Measurements from ENCODE around the gene GTPBP10. TPM values are rescaled to one million over a fixed set of nuclear protein-coding genes. Genes with fewer than 3 reads are reported as not detected.
"Not testable (repeated sequence)": the region's sequence is repeated elsewhere in the genome, so short reads cannot be mapped to it uniquely, and the experiment has no call there.

Gene GTPBP10
- polyA plus RNA-seq, 1 donor, result 22.7 TPM

DNA sequence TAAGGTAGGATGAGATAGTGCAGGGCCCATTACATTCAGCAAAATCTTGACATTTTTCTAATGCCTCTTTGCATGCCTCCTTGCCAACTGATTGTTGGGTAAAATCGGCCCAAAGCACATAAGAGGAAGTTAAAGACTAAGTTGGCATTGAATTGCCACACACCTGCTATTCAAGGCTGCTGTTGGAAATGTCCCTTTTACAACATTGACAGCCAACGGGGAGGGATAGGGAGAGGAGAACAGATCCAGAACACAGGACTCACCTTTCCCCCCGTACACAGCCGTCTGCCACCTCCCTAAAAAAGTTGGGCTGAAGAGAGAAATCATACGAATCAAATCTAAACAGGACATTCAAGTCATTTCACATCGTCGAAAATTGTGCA lies 26.1 kb upstream of the GTPBP10 start:
- WGBS (ENCODE audit: insufficient coverage, low lambda C conversion rate), result no CpG with 5 or more reads among the region's 7 CpGs
- no peak overlapping the region for H3K4me3 ChIP-seq (ENCODE audit: low read length)

GRCh38 chr7:90320801-90321494 lies 25.6 kb upstream of the GTPBP10 start, which contains the start of gene FAM237B:
TSS of gene FAM237B (minus strand) at chr7:90321304. CDS start at chr7:90319748, 1,556 bp downstream.
- no CpG with 5 or more reads among the region's 62 CpGs for WGBS (ENCODE audit: insufficient coverage, low lambda C conversion rate)
- Histone ChIP-seq H3K27me3 (ENCODE audit: control insufficient read depth, insufficient read depth, low read length) (peaks cover 34% of the 10 kb centered on the region), H3K27ac (ENCODE audit: low read length) (no peak within 1 kb of the TSS), H3K36me3 (ENCODE audit: control insufficient read depth, insufficient read depth, low read length) (no peaks in the 10 kb centered on the region), H3K4me3 (ENCODE audit: low read length) (peak within 1 kb of the TSS; percentile 21), H3K9me3 (ENCODE audit: control insufficient read depth, low read depth, low read length) (peaks cover 7% of the 10 kb centered on the region), H3K4me1 (ENCODE audit: control insufficient read depth, insufficient read depth, low read length) (no peaks in the 10 kb centered on the region)
- peak in 1 of 2 donors; percentile 40 for DNase-seq

More for the DNA sequence above, 26.1 kb upstream of the GTPBP10 start:
- peaks cover 34% of the 10 kb centered on the region for H3K27me3 ChIP-seq (ENCODE audit: control insufficient read depth, insufficient read depth, low read length)
- no peaks in the 10 kb centered on the region for H3K4me1 ChIP-seq (ENCODE audit: control insufficient read depth, insufficient read depth, low read length)
- DNase-seq, result no peak
- peaks cover 7% of the 10 kb centered on the region for H3K9me3 ChIP-seq (ENCODE audit: control insufficient read depth, low read depth, low read length)
- H3K27ac ChIP-seq (ENCODE audit: low read length), result no peak overlapping the region
- H3K36me3 ChIP-seq (ENCODE audit: control insufficient read depth, insufficient read depth, low read length), result no peaks in the 10 kb centered on the region

DNA sequence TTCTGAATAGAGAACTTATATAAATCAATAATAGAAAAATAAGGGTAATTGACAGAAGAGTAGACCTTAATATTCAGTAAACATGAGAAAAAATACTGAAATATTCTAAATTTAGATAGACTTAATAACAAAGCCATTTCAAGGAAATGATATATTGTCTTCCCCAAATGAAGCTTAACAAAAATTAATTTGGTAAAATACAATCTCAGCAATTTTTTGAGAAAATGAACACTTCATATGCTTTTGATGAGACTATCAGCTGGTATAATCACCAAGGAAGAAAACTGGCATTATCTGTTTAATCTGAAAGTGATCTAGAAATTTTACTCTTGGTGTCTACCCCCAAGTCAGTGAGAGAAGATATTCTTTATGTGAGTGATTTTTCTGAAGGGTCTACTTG lies 23.7 kb upstream of the GTPBP10 start:
- no peaks in the 10 kb centered on the region for H3K4me1 ChIP-seq (ENCODE audit: control insufficient read depth, insufficient read depth, low read length)
- peaks cover 7% of the 10 kb centered on the region for H3K9me3 ChIP-seq (ENCODE audit: control insufficient read depth, low read depth, low read length)
- no peak overlapping the region for H3K27ac ChIP-seq (ENCODE audit: low read length)
- H3K36me3 ChIP-seq (ENCODE audit: control insufficient read depth, insufficient read depth, low read length), result no peaks in the 10 kb centered on the region
- no peak for DNase-seq
- peaks cover 34% of the 10 kb centered on the region for H3K27me3 ChIP-seq (ENCODE audit: control insufficient read depth, insufficient read depth, low read length)
- H3K4me3 ChIP-seq (ENCODE audit: low read length), result no peak overlapping the region

DNA sequence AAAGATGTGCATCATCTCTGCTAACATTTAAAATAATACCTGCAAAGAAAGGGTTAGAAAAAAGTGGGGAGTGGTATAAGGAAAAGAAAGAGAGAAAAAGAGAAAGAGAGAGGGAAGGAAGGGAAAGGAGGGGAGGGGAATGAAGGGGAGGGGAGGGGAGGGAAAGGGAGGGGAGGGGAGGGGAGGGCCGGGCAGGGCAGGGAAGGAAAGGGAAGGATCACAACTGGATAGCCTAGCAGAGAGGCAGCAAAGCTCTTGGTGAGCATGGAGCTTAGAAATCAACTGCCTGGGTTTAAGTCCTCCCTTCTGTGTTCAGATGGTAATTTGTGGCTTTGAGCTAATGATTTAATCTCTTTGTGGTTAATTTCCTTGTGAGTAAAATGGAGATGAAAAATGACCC lies 20.0 kb upstream of the GTPBP10 start:
- no peaks in the 10 kb centered on the region for H3K36me3 ChIP-seq (ENCODE audit: control insufficient read depth, insufficient read depth, low read length)
- no CpG with 5 or more reads among the region's 1 CpG for WGBS (ENCODE audit: insufficient coverage, low lambda C conversion rate)

GRCh38 chr7:90334193-90334843 lies 12.2 kb upstream of the GTPBP10 start:
- H3K4me1 ChIP-seq (ENCODE audit: control insufficient read depth, insufficient read depth, low read length), result no peaks in the 10 kb centered on the region
- no peak overlapping the region for H3K4me3 ChIP-seq (ENCODE audit: low read length)
- no peak for DNase-seq
- no peaks in the 10 kb centered on the region for H3K36me3 ChIP-seq (ENCODE audit: control insufficient read depth, insufficient read depth, low read length)
- no peaks in the 10 kb centered on the region for H3K27me3 ChIP-seq (ENCODE audit: control insufficient read depth, insufficient read depth, low read length)
- H3K9me3 ChIP-seq (ENCODE audit: control insufficient read depth, low read depth, low read length), result peaks cover 6% of the 10 kb centered on the region
- no peak overlapping the region for H3K27ac ChIP-seq (ENCODE audit: low read length)
- no CpG with 5 or more reads among the region's 48 CpGs for WGBS (ENCODE audit: insufficient coverage, low lambda C conversion rate)

More for the DNA sequence above, 20.0 kb upstream of the GTPBP10 start:
- Histone ChIP-seq H3K9me3 (ENCODE audit: control insufficient read depth, low read depth, low read length) (no peaks in the 10 kb centered on the region), H3K27ac (ENCODE audit: low read length) (no peak overlapping the region), H3K4me1 (ENCODE audit: control insufficient read depth, insufficient read depth, low read length) (no peaks in the 10 kb centered on the region), H3K27me3 (ENCODE audit: control insufficient read depth, insufficient read depth, low read length) (peaks cover 13% of the 10 kb centered on the region), H3K4me3 (ENCODE audit: low read length) (no peak overlapping the region)
- no peak for DNase-seq

DNA sequence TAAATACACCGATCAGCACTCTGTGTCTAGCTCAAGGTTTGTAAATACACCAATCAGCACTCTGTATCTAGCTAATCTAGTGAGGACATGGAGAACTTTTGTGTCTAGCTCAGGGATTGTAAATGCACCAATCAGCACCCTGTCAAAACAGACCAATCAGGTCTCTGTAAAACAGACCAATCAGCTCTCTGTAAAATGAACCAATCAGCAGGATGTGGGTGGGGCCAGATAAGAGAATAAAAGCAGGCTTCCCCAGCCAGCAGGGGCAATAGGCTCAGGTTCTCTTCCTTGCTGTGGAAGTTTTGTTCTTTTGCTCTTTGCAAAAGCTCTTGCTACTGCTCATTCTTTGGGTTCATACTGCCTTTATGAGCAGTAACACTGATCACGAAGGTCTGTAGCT lies 11.6 kb upstream of the GTPBP10 start:
- H3K9me3 ChIP-seq (ENCODE audit: control insufficient read depth, low read depth, low read length); H3K36me3 ChIP-seq (ENCODE audit: control insufficient read depth, insufficient read depth, low read length); DNase-seq; H3K27ac ChIP-seq (ENCODE audit: low read length); H3K4me1 ChIP-seq (ENCODE audit: control insufficient read depth, insufficient read depth, low read length); H3K4me3 ChIP-seq (ENCODE audit: low read length); H3K27me3 ChIP-seq (ENCODE audit: control insufficient read depth, insufficient read depth, low read length): not testable (repeated sequence)
- no CpG with 5 or more reads among the region's 2 CpGs for WGBS (ENCODE audit: insufficient coverage, low lambda C conversion rate)

DNA sequence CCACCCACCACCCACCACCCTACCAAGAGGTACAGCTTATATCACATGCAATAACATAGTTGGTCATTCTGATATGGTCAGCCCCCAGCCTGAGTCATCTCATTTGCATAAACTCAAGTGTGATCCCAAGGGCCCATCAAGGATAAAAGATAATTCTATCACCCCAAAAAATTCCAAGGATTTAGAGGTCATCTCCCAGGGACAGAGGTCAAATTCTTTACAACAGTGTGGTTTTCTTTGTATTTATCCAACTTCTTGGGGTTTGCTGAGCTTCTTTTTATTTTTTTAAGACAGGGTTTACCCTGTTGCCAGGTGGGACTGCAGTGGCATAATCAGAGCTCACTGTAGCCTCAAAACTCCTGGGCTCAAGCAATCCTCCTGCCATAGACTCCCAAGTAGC lies 9.4 kb upstream of the GTPBP10 start:
- Histone ChIP-seq H3K36me3 (ENCODE audit: control insufficient read depth, insufficient read depth, low read length) (no peaks in the 10 kb centered on the region), H3K4me1 (ENCODE audit: control insufficient read depth, insufficient read depth, low read length) (no peaks in the 10 kb centered on the region), H3K27me3 (ENCODE audit: control insufficient read depth, insufficient read depth, low read length) (no peaks in the 10 kb centered on the region), H3K4me3 (ENCODE audit: low read length) (no peak overlapping the region), H3K27ac (ENCODE audit: low read length) (no peak overlapping the region), H3K9me3 (ENCODE audit: control insufficient read depth, low read depth, low read length) (peaks cover 6% of the 10 kb centered on the region)
- no peak for DNase-seq

DNA sequence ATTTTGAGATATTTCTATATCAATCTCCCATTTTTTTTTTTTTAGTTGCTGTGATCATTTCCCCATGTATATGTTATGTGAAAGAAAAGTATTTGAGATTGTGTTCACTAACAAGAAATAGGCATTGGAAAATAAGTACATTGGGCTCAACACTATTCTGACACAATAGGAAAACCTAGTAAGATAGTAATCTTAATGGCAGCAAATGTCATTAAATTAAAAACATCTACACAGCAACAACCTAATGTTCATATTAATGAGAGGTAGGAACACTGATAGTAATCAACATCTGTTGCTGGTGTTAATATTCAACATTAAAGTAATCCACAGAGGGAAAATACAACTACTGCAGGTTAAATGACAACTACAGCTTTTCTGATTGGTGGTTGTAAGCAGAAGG lies 1.5 kb upstream of the GTPBP10 start:
- H3K27ac ChIP-seq (ENCODE audit: low read length), result peak overlapping the region; percentile 77
- H3K36me3 ChIP-seq (ENCODE audit: control insufficient read depth, insufficient read depth, low read length), result no peaks in the 10 kb centered on the region
- no peak for DNase-seq
- no peaks in the 10 kb centered on the region for H3K4me1 ChIP-seq (ENCODE audit: control insufficient read depth, insufficient read depth, low read length)
- no peak overlapping the region for H3K4me3 ChIP-seq (ENCODE audit: low read length)
- H3K9me3 ChIP-seq (ENCODE audit: control insufficient read depth, low read depth, low read length), result no peaks in the 10 kb centered on the region
- H3K27me3 ChIP-seq (ENCODE audit: control insufficient read depth, insufficient read depth, low read length), result no peaks in the 10 kb centered on the region

DNA sequence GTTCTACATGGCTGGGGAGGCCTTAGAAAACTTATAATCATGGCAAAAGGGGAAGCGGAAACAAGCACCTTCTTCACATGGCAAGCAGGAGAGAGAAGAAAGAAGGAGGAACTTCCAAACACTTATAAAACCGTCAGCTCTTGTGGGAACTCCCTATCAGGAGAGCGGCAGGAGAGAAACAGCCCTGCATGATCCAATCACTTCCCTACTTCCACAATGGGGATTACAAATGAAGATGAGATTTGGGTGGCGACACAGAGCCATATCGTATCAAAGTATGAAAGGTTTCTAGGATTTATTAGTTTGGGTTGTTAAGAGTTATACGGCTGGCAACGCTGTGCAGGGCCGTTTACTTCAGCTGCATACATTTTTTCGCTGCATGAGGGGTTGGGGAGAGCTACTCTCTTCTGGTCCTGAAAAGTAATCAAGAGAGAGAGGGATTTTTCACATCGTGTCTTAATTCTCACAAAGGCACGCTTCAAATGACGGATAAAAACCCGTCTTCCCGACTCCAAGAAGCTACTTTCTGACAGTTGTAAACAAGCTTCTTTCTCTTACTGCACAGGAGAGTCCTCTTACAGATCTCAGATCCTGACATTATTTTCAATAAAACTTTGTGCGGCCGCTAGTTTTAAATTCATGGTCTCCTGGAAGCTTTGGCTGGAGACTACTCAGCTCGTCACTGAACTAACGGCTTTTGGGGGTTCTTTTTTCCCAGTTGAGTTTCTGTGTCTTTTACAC lies 751 bp upstream of the GTPBP10 start:
- Histone ChIP-seq H3K27ac (ENCODE audit: low read length) (peak overlapping the region; percentile 77), H3K27me3 (ENCODE audit: control insufficient read depth, insufficient read depth, low read length) (no peaks in the 10 kb centered on the region), H3K4me1 (ENCODE audit: control insufficient read depth, insufficient read depth, low read length) (no peaks in the 10 kb centered on the region), H3K36me3 (ENCODE audit: control insufficient read depth, insufficient read depth, low read length) (no peaks in the 10 kb centered on the region), H3K4me3 (ENCODE audit: low read length) (peak overlapping the region; percentile 68), H3K9me3 (ENCODE audit: control insufficient read depth, low read depth, low read length) (no peaks in the 10 kb centered on the region)
- 0% methylated on average over 1 of the region's 18 CpGs for WGBS (ENCODE audit: insufficient coverage, low lambda C conversion rate)
- DNase-seq, result peak; percentile 17 to 76

- no peak overlapping the region for H3K27ac ChIP-seq (ENCODE audit: low read length)
- DNase-seq, result no peak
- 72% methylated on average over 3 of the region's 4 CpGs for WGBS (ENCODE audit: insufficient coverage, low lambda C conversion rate)
- no peaks in the 10 kb centered on the region for H3K36me3 ChIP-seq (ENCODE audit: control insufficient read depth, insufficient read depth, low read length)
- H3K4me1 ChIP-seq (ENCODE audit: control insufficient read depth, insufficient read depth, low read length), result no peaks in the 10 kb centered on the region
- H3K27me3 ChIP-seq (ENCODE audit: control insufficient read depth, insufficient read depth, low read length), result no peaks in the 10 kb centered on the region
- no peaks in the 10 kb centered on the region for H3K9me3 ChIP-seq (ENCODE audit: control insufficient read depth, low read depth, low read length)
- peak overlapping the region; percentile 68 for H3K4me3 ChIP-seq (ENCODE audit: low read length)
Measured at GRCh38 chr7:90347759-90348158, 1.2 kb downstream of the GTPBP10 start.
